ENCODE measurements around the gene GHITM.

The GHITM gene

GRCh38 chr10:84139126-84140035 lies at the start of gene GHITM:
Gene GHITM (plus strand): TSS chr10:84139509. CDS start chr10:84141501, 1,992 bp downstream.
- in situ Hi-C loops (cut with HindIII; ENCODE audit: low pct_ligation_motif_present, low sequenced_read_pairs): no loop called here
- Histone ChIP-seq H3K27me3 (replicated peaks) (no peaks in the 10 kb centered on the region), H3K27ac (peak within 1 kb of the TSS; percentile 91), H3K36me3 (replicated peaks) (peaks cover 9% of the 10 kb centered on the region), H3K4me3 (ENCODE audit: low read depth, low read length) (peak within 1 kb of the TSS; percentile 97)
- DNase-seq: peak; percentile 99
- TF ChIP-seq, protein P1, sequence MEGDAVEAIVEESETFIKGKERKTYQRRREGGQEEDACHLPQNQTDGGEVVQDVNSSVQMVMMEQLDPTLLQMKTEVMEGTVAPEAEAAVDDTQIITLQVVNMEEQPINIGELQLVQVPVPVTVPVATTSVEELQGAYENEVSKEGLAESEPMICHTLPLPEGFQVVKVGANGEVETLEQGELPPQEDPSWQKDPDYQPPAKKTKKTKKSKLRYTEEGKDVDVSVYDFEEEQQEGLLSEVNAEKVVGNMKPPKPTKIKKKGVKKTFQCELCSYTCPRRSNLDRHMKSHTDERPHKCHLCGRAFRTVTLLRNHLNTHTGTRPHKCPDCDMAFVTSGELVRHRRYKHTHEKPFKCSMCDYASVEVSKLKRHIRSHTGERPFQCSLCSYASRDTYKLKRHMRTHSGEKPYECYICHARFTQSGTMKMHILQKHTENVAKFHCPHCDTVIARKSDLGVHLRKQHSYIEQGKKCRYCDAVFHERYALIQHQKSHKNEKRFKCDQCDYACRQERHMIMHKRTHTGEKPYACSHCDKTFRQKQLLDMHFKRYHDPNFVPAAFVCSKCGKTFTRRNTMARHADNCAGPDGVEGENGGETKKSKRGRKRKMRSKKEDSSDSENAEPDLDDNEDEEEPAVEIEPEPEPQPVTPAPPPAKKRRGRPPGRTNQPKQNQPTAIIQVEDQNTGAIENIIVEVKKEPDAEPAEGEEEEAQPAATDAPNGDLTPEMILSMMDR (IDR thresholded peaks at IDR 0.05; ENCODE audit: low read depth, low read length, missing control alignments): peak; percentile 61

- in situ Hi-C loops (cut with HindIII; ENCODE audit: low pct_ligation_motif_present, low sequenced_read_pairs): no loop called here
- no peak overlapping the region for H3K4me3 ChIP-seq (ENCODE audit: low read depth, low read length)
- no peaks in the 10 kb centered on the region for H3K27me3 ChIP-seq (replicated peaks)
- no peak overlapping the region for H3K27ac ChIP-seq
- H3K36me3 ChIP-seq (replicated peaks): no peaks in the 10 kb centered on the region
- DNase-seq: no peak
- TF ChIP-seq, protein P1 (IDR thresholded peaks at IDR 0.05; ENCODE audit: low read depth, low read length, missing control alignments): no peak
These were observed 43.4 kb upstream of the GHITM start for GRCh38 chr10:84095811-84096497.

- Histone ChIP-seq H3K27ac (no peak overlapping the region), H3K4me3 (ENCODE audit: low read depth, low read length) (no peak overlapping the region), H3K36me3 (replicated peaks) (no peaks in the 10 kb centered on the region), H3K27me3 (replicated peaks) (no peaks in the 10 kb centered on the region)
- TF ChIP-seq, protein P1 (IDR thresholded peaks at IDR 0.05; ENCODE audit: low read depth, low read length, missing control alignments): peak; percentile 48
- no peak for DNase-seq
- in situ Hi-C loops (cut with HindIII; ENCODE audit: low pct_ligation_motif_present, low sequenced_read_pairs): no loop called here
These were observed 41.4 kb upstream of the GHITM start for GRCh38 chr10:84097787-84098353.

- Histone ChIP-seq H3K27me3 (replicated peaks) (no peaks in the 10 kb centered on the region), H3K4me3 (ENCODE audit: low read depth, low read length) (no peak overlapping the region), H3K27ac (no peak overlapping the region), H3K36me3 (replicated peaks) (no peaks in the 10 kb centered on the region)
- TF ChIP-seq, protein P1 (IDR thresholded peaks at IDR 0.05; ENCODE audit: low read depth, low read length, missing control alignments): no peak
- in situ Hi-C loops (cut with HindIII; ENCODE audit: low pct_ligation_motif_present, low sequenced_read_pairs): no loop called here
- DNase-seq: no peak
These were observed 40.6 kb upstream of the GHITM start for GRCh38 chr10:84098667-84099066.

DNA sequence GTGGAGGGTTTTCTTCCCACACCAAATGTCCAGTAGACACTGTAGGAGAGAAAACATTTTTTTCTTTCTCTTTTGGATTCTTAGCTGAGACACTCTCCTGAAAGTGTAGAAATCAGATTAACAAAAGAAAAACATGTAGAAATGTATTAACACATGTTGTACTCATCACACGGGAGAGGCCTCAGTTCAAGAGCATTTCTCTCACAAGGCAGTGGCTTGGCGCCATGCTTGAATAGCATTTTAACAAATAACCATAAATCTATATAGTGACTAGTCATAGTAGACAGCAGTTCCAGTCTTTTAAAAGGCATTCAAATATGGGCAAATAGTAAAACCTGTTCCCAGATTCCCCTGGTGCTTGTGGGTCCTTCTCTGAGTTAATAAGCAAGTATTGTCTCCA lies 38.3 kb upstream of the GHITM start:
- H3K4me3 ChIP-seq (ENCODE audit: low read depth, low read length): no peak overlapping the region
- H3K27me3 ChIP-seq (replicated peaks): no peaks in the 10 kb centered on the region
- H3K27ac ChIP-seq: no peak overlapping the region
- DNase-seq: no peak
- H3K36me3 ChIP-seq (replicated peaks): no peaks in the 10 kb centered on the region
- in situ Hi-C loops (cut with HindIII; ENCODE audit: low pct_ligation_motif_present, low sequenced_read_pairs): no loop called here
- TF ChIP-seq, protein P1 (IDR thresholded peaks at IDR 0.05; ENCODE audit: low read depth, low read length, missing control alignments): no peak
